Ovary (tissue), 3 donors: ENCODE measurements around the gene KRT8.

Experiments
- CTCF ChIP-seq, 3 donors: fragments of 450-650 bp in 2 of 3; fragments of 200-600 bp in 1 of 3; IDR thresholded peaks; one replicate each; pipeline versions ENCODE4 v1.5.1 to v1.8.0; 2016 to 2022; ENCODE audit warnings: antibody characterized with exemption in 3 of 3, mild to moderate bottlenecking in 1 of 3
- POLR2A ChIP-seq: fragments of 450-650 bp; IDR thresholded peaks from one replicate; pipeline ENCODE4 v1.6.1; 2017; ENCODE audit warnings: antibody characterized with exemption, mild to moderate bottlenecking, moderate library complexity
- donor health status: DM: no; HTN: no; CAD: no.

- TF ChIP-seq CTCF (IDR thresholded peaks at IDR 0.05) (no peak), POLR2A (no peak)
Measured at GRCh38 chr12:52876372-52876771, 28.5 kb downstream of the KRT8 start.
